IMR-90 (cell line): ENCODE data around the gene ALOX12B. TPM values are rescaled to one million over a fixed set of nuclear protein-coding genes. Genes with fewer than 3 reads are reported as not detected.

Source experiments
- ATAC-seq: fragments of 200-7000 bp; cut with Tn5 transposase; 2 replicates; pipeline ENCODE4 v1.9.1; 2020; ENCODE audit warnings: low read depth, mild to moderate bottlenecking, moderate library complexity
- BruUV-seq: library from RNA; stranded (reverse); fragments of 400-500 nt; replicated peaks from 2 replicates; lab custom pipeline; 2021; lab: Mats Ljungman, UMichigan
- CTCF ChIA-PET: fragments of 300-600 bp; formaldehyde crosslinking; extraction: SDS; loops from one replicate; lab custom pipeline; 2021; ENCODE audit warnings: antibody characterized with exemption; lab: Yijun Ruan, JAX
- POLR2A ChIA-PET: fragments of 300-600 bp; sonication (Branson Sonifier 250); formaldehyde crosslinking; loops from one replicate; lab custom pipeline; 2022; ENCODE audit warnings: antibody characterized with exemption; ENCODE audit not compliant: unreplicated experiment; lab: Charles Lee
- DNase-seq: peaks from one replicate; pipeline ENCODE4 v3.0.0; 2013
- H2AFZ ChIP-seq: replicated peaks from 2 replicates; pipeline ENCODE3; 2013; ENCODE audit warnings: low read length, mild to moderate bottlenecking; ENCODE audit not compliant: poor library complexity
- H2AK5ac ChIP-seq: 2 replicates; pipeline ENCODE4 v1.6.1; 2013; ENCODE audit warnings: low read depth, low read length, inconsistent platforms
- H2AK9ac ChIP-seq: replicated peaks from 2 replicates; pipeline ENCODE3; 2013; ENCODE audit warnings: mild to moderate bottlenecking, low read depth, low read length, moderate library complexity; ENCODE audit not compliant: poor library complexity
- H2BK120ac ChIP-seq: 2 replicates; pipeline ENCODE4 v1.6.1; 2013; ENCODE audit warnings: low read depth, low read length, inconsistent platforms
- H2BK15ac ChIP-seq: 3 replicates; pipeline ENCODE4 v1.6.1; 2013; ENCODE audit warnings: low read depth, low read length, inconsistent platforms
- H2BK20ac ChIP-seq: 2 replicates; pipeline ENCODE4 v1.6.1; 2013; ENCODE audit warnings: low read depth, mild to moderate bottlenecking, inconsistent platforms, low read length, moderate library complexity
- H2BK5ac ChIP-seq: 2 replicates; pipeline ENCODE4 v1.6.1; 2013; ENCODE audit warnings: mild to moderate bottlenecking, low read depth, low read length, inconsistent platforms; ENCODE audit not compliant: poor library complexity, severe bottlenecking
- H3K14ac ChIP-seq: replicated peaks from 2 replicates; pipeline ENCODE4 v1.6.1; 2013; ENCODE audit warnings: low read depth, low read length, inconsistent platforms
- H3K18ac ChIP-seq: 2 replicates; pipeline ENCODE4 v1.6.1; 2013; ENCODE audit warnings: low read depth, low read length, control low read depth
- H3K23ac ChIP-seq: 2 replicates; pipeline ENCODE4 v1.6.1; 2013; ENCODE audit warnings: low read depth, low read length, inconsistent platforms
- H3K27ac ChIP-seq: 2 replicates; pipeline ENCODE4 v1.5.1; 2013; ENCODE audit warnings: mild to moderate bottlenecking, control low read depth, low read length; ENCODE audit not compliant: insufficient read depth
- H3K27me3 ChIP-seq: 2 replicates; pipeline ENCODE4 v1.6.1; 2013; ENCODE audit warnings: low read length; ENCODE audit not compliant: control insufficient read depth, insufficient read depth
- H3K36me3 ChIP-seq: 2 replicates; pipeline ENCODE4 v1.6.1; 2013; ENCODE audit warnings: low read length, mixed read lengths; ENCODE audit not compliant: control insufficient read depth, insufficient read depth
- H3K4ac ChIP-seq: 2 replicates; pipeline ENCODE4 v1.6.1; 2013; ENCODE audit warnings: low read depth, low read length, inconsistent platforms
- H3K4me1 ChIP-seq: 2 replicates; pipeline ENCODE4 v1.6.1; 2013; ENCODE audit warnings: low read length, mixed read lengths; ENCODE audit not compliant: control insufficient read depth, insufficient read depth
- H3K4me2 ChIP-seq: 2 replicates; pipeline ENCODE4 v1.6.1; 2013; ENCODE audit warnings: low read depth, mild to moderate bottlenecking, control low read depth, low read length, moderate library complexity
- H3K4me3 ChIP-seq: 2 replicates; pipeline ENCODE4 v1.5.1; 2013; ENCODE audit warnings: low read depth, mild to moderate bottlenecking, control low read depth, low read length, moderate library complexity; ENCODE audit not compliant: insufficient read depth
- H3K56ac ChIP-seq: 2 replicates; pipeline ENCODE4 v1.6.1; 2013; ENCODE audit warnings: low read length, inconsistent platforms; ENCODE audit not compliant: insufficient read depth; ENCODE audit errors: extremely low read depth
- H3K79me1 ChIP-seq, 2 experiments: 2 replicates each; pipeline ENCODE4 v1.6.1; 2013; ENCODE audit warnings: low read length in 2 of 2, inconsistent platforms in 1 of 2, low read depth in 1 of 2
- H3K9ac ChIP-seq: 2 replicates; pipeline ENCODE4 v1.6.1; 2013; ENCODE audit warnings: low read depth, low read length, control low read depth
- H3K9me1 ChIP-seq: 2 replicates; pipeline ENCODE4 v1.6.1; 2013; ENCODE audit warnings: low read length, inconsistent platforms; ENCODE audit not compliant: insufficient read depth
- H3K9me3 ChIP-seq: 2 replicates; pipeline ENCODE4 v1.6.1; 2013; ENCODE audit warnings: low read length; ENCODE audit not compliant: control insufficient read depth, insufficient read depth
- H4K20me1 ChIP-seq: 2 replicates; pipeline ENCODE4 v1.6.1; 2013; ENCODE audit warnings: low read length, inconsistent platforms; ENCODE audit not compliant: insufficient read depth
- H4K5ac ChIP-seq: 2 replicates; pipeline ENCODE4 v1.6.1; 2013; ENCODE audit warnings: mild to moderate bottlenecking, low read depth, low read length, control low read depth
- H4K8ac ChIP-seq, 2 experiments: 2 replicates each; pipeline ENCODE4 v1.6.1; 2013; ENCODE audit warnings: low read depth in 2 of 2, low read length in 2 of 2, control low read depth in 1 of 2, inconsistent platforms in 1 of 2
- H4K91ac ChIP-seq: 2 replicates; pipeline ENCODE4 v1.6.1; 2013; ENCODE audit warnings: low read depth, low read length, inconsistent platforms; ENCODE audit not compliant: insufficient read depth
- BHLHE40 ChIP-seq: fragments of 150-350 bp; IDR thresholded peaks from 2 replicates; pipeline ENCODE4 v1.6.1; 2016; ENCODE audit warnings: mild to moderate bottlenecking, low read depth, low read length
- MAFK ChIP-seq: IDR thresholded peaks from 2 replicates; pipeline ENCODE4 v1.6.1; 2012; ENCODE audit warnings: low read depth, low read length, improper control_type of control experiment
- NFE2L2 ChIP-seq: fragments of 150-350 bp; IDR thresholded peaks from 2 replicates; pipeline ENCODE4 v1.6.1; 2016; ENCODE audit warnings: low read depth, mild to moderate bottlenecking, low read length
- dilution Hi-C: fragments of 300-500 bp; cut with HindIII; formaldehyde crosslinking; loops from one replicate; pipeline ENCODE4 v1.14.3; 2018; ENCODE audit warnings: low sequenced_read_pairs; ENCODE audit not compliant: unreplicated experiment
- in situ Hi-C: fragments of 300-500 bp; cut with MboI; formaldehyde crosslinking; loops from 3 replicates; pipeline ENCODE4 v1.14.3; 2019; ENCODE audit warnings: low sequenced_read_pairs, inconsistent platforms, mixed read lengths
- intact Hi-C: fragments of 100-400 bp; cut with micrococcal nuclease; formaldehyde crosslinking; loops from 2 replicates; pipeline ENCODE4 v1.10.0; 2022
- polyA plus RNA-seq, 3 experiments: library from polyadenylated mRNA; depleted of rRNA; stranded (reverse); fragments of >200 nt; gene quantifications; 2 replicates each; pipeline ENCODE4 v1.2.3, GENCODE V29; 2012; ENCODE audit warnings: low replicate concordance in 1 of 3
- total RNA-seq: library from RNA; depleted of rRNA; stranded (reverse); fragments of >200 nt; gene quantifications from 2 replicates; pipeline ENCODE4 v1.2.3, GENCODE V29; 2012
- TF ChIP-seq, protein P1 (sequence below): fragments of 150-350 bp; IDR thresholded peaks from 2 replicates; pipeline ENCODE4 v1.6.1; 2017; ENCODE audit warnings: mild to moderate bottlenecking, antibody characterized with exemption, low read length, low read depth

ALOX12B gene
- total and polyA plus RNA-seq, 2 of the 4 experiments (the other 2 are of a cell fraction) = not detected

GRCh38 chr17:8041979-8042378, 45.5 kb downstream of the ALOX12B start:
- Histone ChIP-seq H3K27ac (no peak overlapping the region), H3K4me2 (no peak overlapping the region), H3K4ac (no peak overlapping the region), H3K9me1 (no peaks in the 10 kb centered on the region), H3K4me1 (no peaks in the 10 kb centered on the region), H2AK5ac (no peak overlapping the region), H3K18ac (no peak overlapping the region), H4K20me1 (no peaks in the 10 kb centered on the region), H2BK15ac (no peak overlapping the region), H3K79me1 (no peaks in the 10 kb centered on the region), H2AK9ac (no peak overlapping the region), H2BK5ac (no peak overlapping the region), H3K4me3 (no peak overlapping the region), H4K5ac (no peak overlapping the region), H4K91ac (no peak overlapping the region), H2BK120ac (no peak overlapping the region), H3K56ac (no peak overlapping the region), H3K36me3 (no peaks in the 10 kb centered on the region), H3K14ac (no peak overlapping the region), H4K8ac (no peak overlapping the region), H3K27me3 (peaks cover 53% of the 10 kb centered on the region), H3K23ac (no peak overlapping the region), H2AFZ (no peak overlapping the region), H3K9me3 (no peaks in the 10 kb centered on the region), H3K9ac (no peak overlapping the region), H2BK20ac (no peak overlapping the region)
- in situ Hi-C loops = loop anchor here (10.0 kb wide), 1 partner anchor 127 kb away; the partner anchor contains the start of gene RNF227
- dilution Hi-C loops = no loop called here
- ChIA-PET CTCF (interaction anchor here (0.5 to 2.2 kb wide), 19 partner anchors 9 to 323 kb away, joined by 3 to 15 read pairs (median 4); partner anchors contain the start of gene RNF227), POLR2A (no interaction called here)
- BruUV-seq = no TSS peak
- no peak for ATAC-seq
- no peak for DNase-seq
- intact Hi-C loops = loop anchor here (1.0 kb wide), 3 partner anchors 52 to 180 kb away; no protein-coding TSS in a partner anchor
- TF ChIP-seq MAFK = no peak
- TF ChIP-seq BHLHE40 = no peak
- TF ChIP-seq, protein P1, sequence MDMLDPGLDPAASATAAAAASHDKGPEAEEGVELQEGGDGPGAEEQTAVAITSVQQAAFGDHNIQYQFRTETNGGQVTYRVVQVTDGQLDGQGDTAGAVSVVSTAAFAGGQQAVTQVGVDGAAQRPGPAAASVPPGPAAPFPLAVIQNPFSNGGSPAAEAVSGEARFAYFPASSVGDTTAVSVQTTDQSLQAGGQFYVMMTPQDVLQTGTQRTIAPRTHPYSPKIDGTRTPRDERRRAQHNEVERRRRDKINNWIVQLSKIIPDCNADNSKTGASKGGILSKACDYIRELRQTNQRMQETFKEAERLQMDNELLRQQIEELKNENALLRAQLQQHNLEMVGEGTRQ = peak; percentile 58
- no peak for TF ChIP-seq NFE2L2
